ENCODE measurements around the gene DSN1.
A peak's percentile ranks its signal among the peaks of the same experiment; 100 is the strongest.
"Not testable (repeated sequence)": the region's sequence is repeated elsewhere in the genome, so short reads cannot be mapped to it uniquely, and the experiment has no call there.

DSN1 gene, protein sequence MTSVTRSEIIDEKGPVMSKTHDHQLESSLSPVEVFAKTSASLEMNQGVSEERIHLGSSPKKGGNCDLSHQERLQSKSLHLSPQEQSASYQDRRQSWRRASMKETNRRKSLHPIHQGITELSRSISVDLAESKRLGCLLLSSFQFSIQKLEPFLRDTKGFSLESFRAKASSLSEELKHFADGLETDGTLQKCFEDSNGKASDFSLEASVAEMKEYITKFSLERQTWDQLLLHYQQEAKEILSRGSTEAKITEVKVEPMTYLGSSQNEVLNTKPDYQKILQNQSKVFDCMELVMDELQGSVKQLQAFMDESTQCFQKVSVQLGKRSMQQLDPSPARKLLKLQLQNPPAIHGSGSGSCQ

DNA sequence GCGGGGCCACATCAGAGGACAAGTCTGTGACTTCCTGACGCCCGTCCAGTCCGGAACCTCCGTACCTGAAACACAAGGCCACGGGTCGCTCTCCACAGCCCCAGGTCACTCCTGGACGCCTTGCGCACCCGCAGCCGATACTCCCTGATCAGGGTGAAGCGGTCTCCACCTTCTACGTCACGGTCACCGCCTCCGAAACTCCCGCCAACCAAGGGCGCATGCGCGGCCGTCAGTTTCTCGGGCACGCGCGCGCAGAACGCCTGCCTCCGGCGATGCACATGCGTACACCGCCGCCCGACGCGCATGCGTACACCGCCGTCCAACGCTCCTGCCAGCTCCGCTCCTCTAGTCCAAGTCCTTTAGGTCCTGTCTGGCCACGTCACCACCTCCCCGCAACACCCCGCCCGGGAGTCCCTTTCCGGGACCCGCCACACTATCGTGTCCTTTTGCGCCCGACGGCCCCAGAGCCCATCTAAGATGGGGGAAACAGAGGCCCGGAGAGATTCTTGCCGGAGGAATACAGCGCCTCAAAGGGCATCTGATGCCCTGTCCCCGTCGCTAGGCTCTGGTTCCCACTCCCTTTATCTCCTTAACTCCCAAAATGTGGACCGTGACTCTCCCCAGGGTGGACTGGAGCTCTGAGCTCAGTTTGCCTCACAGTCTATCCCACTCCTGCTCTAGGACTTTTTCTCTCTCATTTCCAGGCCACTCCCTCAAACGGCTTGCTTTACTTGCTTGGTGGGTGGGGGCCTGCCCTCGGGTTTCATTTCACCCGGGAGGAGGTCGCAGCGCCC lies at the start of gene DSN1:
TSS of gene DSN1 (minus strand) at position 167 of the 794 bp plus-strand sequence. CDS start 2,305 bp downstream, outside the sequence.
- DNase-seq = peak; percentile 97

DNA sequence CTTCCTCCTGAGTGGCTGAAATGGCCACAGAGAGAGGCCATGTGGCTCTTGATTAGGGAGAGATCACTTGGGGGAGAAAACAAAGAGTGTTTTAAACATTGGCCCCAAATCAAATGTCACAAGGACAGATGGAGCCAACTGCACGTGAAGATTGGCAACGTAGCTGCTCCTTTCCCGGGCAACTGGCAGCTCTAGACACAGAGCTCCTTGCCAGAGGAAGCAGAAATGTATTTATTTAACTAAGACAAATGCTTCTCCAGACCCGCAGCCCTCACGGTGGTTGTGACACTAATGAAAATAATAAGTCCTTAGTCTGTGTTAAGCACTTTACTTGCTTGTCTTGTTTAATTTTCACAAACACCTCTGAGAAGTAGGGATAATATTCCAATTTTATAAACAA lies 49.6 kb upstream of the DSN1 start:
- peak; percentile 52 for DNase-seq

DNA sequence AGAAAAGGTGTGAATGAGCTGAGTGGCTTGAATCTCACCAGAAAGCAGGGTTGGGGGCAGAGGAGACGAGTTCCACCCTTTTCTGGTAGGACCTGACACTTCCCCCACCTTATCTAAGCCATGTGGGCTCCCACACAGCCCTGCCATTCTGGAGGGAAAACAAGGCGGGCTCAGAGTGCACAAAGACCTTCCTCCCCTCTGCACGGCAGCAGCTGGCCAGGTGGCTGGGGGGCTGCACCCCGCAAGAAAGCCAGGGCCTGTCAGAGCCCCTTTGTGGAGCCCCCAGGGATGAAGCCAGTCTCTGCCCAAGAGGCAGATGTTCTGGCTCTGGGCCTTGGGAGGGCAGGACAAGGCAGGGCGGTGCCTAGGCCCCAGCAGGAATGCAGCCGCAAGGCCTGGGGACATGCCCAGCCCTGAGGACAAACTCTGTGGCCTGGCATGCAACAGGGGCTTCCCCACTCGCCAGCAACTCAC lies 48.4 kb upstream of the DSN1 start:
- peak; percentile 38 for DNase-seq

DNA sequence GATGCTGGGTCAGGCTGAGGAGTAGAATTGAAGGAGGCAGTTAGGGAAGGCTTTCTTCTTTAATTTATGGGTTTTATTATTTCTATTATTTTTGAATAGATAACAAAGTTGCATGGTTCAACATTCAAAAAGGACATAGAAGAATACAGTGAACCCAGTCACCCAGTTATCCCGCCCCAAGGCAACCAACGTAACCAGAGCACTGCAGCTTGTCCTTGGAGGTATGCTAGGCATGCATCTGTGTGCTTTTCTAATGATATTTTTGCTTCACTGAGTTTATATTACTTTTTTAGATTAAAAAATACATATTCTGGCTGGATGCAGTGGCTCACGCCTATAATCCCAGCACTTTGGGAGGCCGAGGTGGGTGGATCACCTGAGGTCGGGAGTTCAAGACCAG lies 47.4 kb upstream of the DSN1 start:
- no peak for DNase-seq

DNA sequence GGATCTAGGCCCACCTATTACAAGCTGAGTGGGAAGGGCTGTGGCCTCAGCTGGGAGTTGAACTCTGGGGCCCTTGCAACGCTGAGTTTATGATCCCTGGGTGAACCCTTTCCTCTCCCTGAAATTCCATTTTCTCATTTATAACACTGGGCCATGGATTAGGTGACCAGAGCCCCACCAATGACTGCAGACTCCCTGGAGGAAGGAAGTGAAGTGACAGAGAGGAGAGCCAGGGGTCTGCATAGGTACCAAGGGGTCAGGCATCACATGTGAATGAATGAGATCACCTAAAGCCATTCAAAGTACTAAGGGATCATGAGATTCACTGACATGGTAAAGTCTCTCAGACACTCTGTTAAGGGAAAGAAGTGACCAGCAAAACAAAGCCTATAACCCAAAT lies 46.5 kb upstream of the DSN1 start:
- DNase-seq = no peak

DNA sequence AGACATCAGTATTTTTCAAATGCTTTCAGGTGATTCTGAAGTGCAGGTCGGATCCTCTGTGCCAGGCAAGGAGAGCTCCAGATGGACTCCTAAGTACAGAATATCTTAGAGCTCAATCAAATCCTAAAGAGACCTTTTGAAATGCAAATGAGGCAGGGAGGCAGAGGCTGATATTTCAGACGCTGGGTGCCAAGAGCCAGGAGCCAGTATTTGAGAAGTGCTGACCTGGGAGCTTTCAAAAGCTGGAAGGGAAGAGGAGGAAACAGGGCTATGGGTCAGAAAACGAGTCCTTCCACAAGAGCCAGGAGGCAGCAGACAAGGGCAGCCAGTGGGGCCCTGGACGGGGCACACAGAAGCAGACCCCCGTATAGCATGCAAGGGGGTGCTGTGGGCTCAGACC lies 46.1 kb upstream of the DSN1 start:
- DNase-seq = peak; percentile 52

DNA sequence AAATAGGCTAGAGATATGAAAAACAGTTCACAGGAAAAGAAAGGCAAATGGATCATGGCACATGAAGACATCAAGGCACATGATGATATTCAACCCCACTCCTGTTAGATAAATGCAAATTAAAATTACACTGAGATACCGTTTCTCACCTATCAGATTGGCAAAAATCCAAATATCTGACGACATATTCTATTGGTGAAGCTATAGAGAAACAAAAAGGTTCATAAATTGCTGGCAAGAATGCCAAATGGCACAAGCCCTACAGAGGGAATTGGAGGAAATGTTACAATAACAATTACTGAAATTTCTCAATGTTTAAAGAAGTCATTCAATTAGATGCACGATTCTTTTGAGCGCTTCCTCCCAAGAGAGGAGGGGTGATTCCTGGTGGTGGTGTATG lies 45.3 kb upstream of the DSN1 start:
- peak; percentile 46 for DNase-seq

DNA sequence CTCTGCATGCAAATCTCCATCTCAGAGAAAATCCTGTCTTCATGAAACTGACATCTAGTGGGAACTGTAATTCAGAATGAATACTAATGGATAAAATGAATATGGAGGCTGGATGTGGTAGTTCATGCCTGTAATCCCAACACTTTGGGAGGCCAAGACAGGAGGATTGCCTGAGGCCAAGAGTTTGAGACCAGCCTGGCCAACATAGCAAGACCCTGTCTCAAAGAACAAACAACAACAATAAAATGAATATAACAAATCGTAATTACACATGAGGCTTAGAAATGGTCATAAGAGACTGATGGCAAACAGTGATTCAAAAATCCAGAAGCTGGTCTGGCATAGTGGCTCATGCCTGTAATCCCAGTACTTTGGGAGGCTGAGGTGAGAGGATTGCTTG lies 44.6 kb upstream of the DSN1 start:
- DNase-seq = no peak

DNA sequence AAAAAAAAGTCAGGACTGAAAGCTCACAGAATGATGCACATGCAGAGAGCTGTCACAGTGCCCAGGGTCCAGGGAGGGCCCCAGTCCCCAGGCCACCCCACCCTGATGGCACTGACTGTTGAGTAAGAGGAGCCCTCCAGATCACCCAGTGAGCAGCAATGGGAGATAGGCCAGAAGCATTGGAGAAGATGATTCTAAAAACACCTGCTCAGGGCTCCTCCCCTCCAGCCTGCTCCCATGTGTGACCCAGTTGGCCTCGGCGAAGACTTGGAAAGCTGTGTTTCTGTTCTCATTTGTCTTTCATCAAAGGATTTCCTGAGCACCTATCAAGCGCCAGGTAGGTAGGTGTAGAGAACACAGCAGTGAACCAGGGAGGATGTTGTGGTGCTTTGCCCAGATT lies 43.9 kb upstream of the DSN1 start:
- no peak for DNase-seq

DNA sequence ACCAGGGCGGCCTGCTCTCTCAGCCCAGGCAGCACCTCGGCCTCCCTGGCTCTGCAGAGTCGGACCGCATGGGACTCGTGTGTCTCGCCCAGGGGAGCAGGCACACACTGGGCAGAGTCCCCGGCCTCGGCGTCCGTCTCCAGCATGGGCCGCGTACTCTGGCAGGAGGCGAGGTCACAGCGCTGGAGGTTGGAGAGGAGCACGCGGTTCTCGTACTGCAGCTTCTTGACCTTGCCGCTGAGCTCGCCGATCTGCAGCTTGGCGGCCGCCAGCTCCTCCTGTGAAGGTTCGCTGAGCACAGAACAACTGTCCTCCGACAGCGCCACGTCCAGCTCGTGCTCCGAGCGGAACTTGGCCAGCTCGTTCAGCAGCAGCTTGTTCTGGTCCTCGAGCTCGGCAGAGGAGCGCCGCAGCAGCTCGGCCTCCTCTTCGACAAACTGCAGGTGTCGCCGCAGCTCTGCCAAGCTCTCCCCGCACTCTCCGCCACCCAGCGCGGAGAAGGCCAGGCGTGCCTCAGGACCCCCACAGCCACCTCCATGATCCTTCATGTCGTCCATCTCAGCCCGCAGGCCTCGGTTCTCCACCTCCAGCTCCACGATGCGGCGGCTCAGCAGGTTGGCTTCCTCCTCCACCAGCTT lies 42.0 kb upstream of the DSN1 start:
- no peak for DNase-seq

DNA sequence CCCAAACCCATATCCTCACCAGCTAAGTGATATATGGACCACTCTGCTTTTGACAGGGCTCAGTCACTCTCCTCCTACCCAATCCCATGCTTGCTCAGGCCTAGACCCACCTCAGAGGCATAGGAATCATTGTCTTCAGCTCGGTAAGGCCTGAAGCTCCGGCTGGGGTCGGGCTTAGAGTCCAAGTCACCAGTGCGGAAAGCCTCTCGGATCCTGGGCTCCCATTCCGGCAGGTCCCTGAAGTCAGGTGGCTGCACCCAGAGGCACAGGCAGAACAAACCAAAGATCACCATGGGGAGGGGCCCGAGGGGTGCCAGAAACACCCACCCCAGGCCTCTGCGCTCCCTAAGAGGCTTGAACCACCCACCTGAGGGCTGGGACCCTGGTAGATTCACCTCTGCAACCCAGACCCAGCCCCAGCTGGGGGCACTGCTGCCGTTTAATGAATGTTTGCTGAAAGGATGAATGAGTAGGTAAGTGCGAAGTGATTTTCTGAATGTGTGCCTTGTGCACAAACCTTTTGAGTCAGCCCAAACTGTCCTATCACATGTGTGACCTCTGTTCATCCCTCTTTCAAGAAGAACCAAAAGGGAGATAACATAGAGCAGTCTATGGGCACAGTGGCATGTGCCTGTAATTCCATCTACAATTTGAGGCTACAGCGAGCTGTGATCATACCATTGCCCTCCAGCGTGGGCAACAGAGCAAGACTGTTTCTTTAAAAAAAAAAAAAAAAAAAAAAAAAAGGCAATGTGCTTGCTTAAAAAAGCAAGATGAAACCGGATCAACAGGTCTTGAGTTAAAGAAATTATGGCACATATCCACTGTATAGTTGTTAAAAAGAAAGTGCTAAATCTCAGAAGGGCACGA lies 39.3 kb upstream of the DSN1 start:
- DNase-seq = no peak

DNA sequence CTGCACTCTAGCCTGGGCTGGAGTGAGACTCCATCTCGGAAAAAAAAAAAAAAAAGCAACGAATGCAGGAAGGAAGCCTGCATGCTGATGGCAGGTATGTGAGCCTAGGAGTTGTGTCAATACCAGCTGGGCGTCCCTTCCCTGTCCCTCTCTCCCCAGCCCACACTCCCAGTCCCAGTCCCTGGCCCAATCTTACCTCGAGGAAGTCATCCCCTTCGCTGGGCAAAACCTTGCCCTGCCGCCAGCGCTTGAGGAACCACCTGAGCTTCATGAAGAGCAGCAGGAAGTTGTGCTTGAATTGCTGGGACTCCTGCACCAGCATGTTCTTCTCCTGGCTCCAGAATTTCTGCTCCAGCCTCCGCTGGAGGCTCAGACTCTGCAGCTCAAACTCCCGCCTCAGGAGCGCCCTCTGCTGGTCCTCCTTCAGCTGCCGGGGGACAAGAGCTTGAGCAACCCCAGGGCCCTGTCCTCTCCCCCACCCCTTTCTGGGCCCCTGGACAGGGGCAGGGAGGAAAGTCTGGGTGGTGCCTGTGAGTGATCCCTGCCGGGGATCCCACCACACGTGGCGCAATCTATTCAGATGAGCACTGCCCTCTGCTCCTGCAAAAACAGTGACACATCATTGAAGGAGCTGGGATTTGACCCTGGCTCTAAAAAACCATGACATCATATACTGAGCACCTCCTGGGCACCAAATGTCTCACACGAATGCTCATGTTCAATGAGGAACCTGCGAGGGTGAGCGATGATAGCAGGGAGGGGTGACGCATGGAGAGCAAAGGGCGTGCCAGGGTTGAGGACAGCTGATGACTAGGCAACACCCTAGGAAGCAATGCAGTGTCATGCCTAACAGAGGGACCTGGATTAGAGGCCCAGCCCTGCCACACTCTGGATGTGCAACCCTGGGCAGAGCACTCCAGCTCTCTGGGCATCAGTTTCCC lies 35.0 kb upstream of the DSN1 start:
- no peak for DNase-seq

DNA sequence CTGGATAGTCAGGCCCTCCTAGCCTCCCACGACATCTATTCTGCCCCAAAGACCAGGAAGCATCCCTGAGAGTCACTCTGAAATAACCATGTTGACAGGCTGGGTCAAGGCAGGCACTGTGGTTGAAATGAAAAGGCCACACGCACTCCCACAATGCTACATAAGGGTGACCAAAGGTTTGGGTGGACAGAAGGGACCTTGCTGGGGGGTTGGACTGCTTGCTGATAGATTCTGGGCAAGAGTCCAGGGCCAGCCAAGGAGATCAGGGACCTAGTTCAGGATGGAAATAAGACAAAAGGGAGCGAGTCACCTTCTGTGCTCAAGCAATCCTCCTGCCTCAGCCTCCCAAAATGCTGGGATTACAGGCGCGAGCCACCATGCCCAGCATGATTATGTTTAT lies 32.5 kb upstream of the DSN1 start:
- DNase-seq = no peak

DNA sequence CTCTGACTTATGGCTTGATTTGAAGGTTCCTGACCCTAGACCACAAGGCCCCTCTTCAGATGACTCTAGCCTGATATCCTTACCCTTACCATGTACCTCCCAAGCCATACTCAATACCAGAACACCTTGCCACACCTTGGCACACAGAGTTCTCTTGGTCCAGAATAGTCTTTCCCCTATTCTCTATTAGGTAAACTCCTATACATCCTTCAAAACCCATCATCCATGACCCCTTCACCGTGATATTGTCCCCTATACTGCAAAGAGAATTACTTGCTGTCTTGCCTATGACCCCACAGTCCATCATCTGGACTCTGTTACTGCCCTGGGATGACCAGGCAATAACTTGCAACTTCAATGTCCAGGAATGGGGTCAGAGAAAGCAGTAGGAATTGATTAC lies 31.8 kb upstream of the DSN1 start:
- no peak for DNase-seq

DNA sequence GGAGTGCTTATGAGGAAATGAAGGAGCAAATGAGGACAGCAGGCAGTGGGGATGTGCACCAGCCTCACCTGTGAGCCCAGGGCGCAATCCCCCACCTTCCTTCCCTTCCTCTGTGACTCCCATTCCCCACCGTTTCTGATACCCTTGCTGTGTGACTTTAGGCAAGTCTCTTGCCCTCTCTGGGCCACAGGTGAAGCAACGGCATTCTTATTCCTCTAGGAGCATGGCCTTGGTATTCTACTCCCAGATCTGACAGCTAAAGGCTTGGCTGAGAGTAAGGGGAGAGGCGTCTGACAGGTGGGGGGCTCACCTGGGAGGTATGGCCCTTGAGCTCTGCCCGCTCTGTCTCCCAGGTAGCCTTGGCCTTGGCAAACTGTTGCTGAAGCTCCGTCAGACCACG lies 30.9 kb upstream of the DSN1 start:
- no peak for DNase-seq

DNA sequence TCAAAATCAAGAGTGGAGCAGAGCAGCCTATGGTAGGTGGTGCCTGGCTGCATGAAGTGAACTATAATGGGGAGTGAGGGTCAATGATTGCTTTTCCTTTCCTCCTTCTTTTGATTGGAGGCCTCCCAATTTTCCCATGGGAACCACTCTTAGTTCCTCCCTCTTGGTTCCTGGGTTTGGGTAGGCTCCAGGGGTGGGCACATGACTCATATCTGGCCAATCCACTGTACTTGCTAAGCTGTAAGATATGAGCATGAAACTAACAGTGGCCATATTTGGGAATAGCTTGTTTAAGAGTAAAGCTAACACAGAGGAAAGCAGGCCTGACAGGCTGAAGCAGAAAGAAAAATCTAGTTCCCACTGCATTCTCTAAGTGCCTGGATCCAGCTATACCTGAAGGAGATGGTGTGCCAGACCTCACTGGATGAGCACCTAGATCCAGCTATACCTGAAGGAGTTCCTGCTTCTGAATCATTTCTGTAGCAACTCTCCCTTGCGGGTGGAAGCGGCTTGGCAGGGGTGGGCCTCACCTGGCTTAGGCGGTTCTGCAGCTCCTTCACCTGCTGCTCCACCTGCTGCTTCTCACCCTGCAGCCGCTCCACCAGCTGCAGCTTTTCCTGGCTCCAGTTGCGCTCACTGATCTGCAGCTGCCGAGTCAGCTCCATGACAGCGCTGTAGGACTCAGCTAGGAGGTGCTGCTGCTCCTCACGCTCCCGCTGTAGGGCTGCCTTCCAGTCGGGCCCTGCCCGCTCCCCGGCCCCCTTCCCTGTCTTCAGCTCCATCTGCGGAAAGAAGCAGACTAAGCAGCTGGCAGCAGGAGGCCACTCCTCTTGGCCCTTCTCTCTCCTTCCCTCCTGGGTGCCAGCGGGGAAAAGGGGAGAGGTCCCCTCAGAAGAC lies 29.0 kb upstream of the DSN1 start:
- no peak for DNase-seq

DNA sequence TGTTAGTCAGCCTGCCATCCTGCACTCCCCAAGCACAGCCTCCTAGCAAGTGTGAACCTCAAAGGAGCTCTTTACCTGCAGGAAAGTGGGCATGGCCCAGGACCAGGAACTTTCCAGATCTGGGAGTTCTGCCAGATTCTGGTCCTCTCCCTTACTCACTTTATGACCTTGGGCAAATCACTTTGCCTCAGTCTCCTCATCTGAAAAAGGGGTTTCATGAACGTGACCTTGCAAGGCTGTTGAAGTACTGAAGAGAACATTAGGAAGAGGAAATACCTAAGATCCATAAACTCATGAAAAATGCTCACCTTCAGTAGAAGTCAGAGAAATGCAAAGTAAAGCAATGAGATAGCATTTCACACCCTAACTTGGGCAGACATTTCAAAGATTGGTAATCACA lies 26.8 kb upstream of the DSN1 start:
- DNase-seq = no peak

DNA sequence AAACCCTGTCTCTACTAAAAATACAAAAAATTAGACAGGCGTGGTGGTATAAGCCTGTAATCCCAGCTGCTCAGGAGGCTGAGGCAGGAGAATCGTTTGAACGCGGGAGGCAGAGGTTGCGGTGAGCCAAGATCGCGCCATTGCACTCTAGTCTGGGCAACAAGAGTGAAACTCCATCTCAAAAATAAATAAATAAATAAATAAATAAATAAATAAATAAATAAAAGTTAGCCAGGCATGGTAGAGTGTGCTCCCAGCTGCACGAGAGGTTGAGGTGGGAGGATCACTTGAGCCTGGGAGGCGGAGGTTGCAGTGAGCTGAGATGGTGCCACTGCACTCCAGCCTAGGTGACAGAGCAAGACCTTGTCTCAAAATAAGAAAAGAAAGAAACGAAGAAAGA lies 25.8 kb upstream of the DSN1 start:
- not testable (repeated sequence) for DNase-seq

DNA sequence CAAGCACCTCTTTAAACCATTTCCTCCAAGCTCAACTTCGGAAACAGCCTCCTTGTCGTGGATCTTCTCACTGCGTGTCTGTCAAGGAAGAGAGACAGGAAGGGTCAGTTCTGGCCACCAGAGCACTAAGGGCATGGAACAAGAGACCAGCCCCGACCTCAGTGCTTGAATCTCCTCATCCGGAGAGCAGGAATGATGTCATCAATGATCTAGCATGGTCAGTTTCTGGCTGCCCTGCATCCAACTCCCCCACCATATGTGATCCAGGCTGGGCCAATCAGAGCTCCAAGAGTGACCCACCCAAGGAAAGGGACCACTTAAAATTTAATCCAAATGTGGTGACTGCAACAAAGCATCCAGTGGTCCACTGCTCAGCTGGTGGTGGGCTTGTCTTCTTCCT lies 23.3 kb upstream of the DSN1 start:
- no peak for DNase-seq

DNA sequence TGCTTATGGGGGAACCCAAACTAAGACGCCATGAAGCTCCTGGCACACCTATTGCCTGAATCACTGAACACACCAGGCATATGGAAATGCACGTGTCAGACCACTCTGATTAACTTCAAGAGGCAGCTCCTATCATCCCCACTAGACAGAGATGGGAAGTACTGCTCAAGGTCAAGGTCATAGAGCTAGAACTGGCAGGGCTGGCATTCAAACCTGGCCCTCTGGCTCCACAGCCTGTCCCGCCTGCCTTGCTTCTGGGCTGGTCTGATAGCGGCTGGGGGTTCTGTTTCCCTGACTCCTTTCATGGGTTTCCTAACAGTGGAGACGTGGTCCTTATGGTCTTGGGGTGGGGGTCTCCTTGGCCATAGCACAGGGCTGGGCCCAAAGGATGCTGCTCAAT lies 22.6 kb upstream of the DSN1 start:
- DNase-seq = no peak

DNA sequence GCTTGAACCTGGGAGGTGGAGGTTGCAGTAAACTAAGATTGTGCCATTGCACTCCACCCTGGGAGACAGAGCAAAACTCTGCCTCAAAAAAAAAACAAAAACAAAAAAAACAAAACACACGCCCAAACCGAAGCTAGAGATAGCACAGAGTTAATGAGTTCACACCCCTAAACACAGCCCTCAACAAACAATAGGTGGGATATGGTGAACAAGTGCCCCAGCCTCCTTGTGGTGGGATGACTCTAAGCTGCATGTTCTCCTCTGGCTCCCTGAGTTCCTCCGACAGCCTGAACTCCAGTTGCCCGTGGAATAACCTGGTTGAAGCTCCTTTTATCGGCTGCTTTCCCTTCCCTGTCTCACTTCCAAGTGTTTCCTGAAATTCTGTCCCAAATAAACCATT lies 22.1 kb upstream of the DSN1 start:
- no peak for DNase-seq
